Astrocyte (in vitro differentiated cells and primary cell): Measurements from ENCODE around the gene DQX1. TPM values are rescaled to one million over a fixed set of nuclear protein-coding genes. Genes with fewer than 3 reads are reported as not detected.

Experiments used
- DNase-seq: peaks from one replicate; pipeline ENCODE4 v3.0.0-alpha.2; 2010; ENCODE audit warnings: low read depth
- FAIRE-seq: peaks from 2 replicates; lab custom pipeline; 2011; peaks lifted over from hg19 to GRCh38; lab: Jason Lieb, UNC
- H2AFZ ChIP-seq: 2 replicates; pipeline ENCODE4 v1.6.0; 2012; ENCODE audit warnings: low read depth, low read length, inconsistent platforms
- H3K27ac ChIP-seq: 2 replicates; pipeline ENCODE4 v1.5.1; 2011; ENCODE audit warnings: low read depth, low read length, inconsistent platforms
- H3K27me3 ChIP-seq: 2 replicates; pipeline ENCODE4 v1.6.0; 2011; ENCODE audit warnings: low read length, inconsistent platforms; ENCODE audit not compliant: insufficient read depth
- H3K36me3 ChIP-seq: 2 replicates; pipeline ENCODE4 v1.5.1; 2011; ENCODE audit warnings: low read length, inconsistent platforms; ENCODE audit not compliant: insufficient read depth
- H3K4me1 ChIP-seq: 2 replicates; pipeline ENCODE4 v1.5.1; 2011; ENCODE audit warnings: low read length, inconsistent platforms; ENCODE audit not compliant: insufficient read depth
- H3K4me2 ChIP-seq: 2 replicates; pipeline ENCODE4 v1.6.0; 2012; ENCODE audit warnings: low read length, inconsistent platforms
- H3K4me3 ChIP-seq: 2 replicates; pipeline ENCODE4 v1.5.1; 2011; ENCODE audit warnings: low read depth, mild to moderate bottlenecking, low read length, inconsistent platforms; ENCODE audit not compliant: insufficient read depth
- H3K79me2 ChIP-seq: 2 replicates; pipeline ENCODE4 v1.6.0; 2012; ENCODE audit warnings: mild to moderate bottlenecking, low read length, inconsistent platforms; ENCODE audit not compliant: insufficient read depth
- H3K9ac ChIP-seq: 2 replicates; pipeline ENCODE4 v1.6.0; 2012; ENCODE audit warnings: mild to moderate bottlenecking, low read length, inconsistent platforms
- H3K9me3 ChIP-seq: 2 replicates; pipeline ENCODE4 v1.5.1; 2012; ENCODE audit warnings: low read depth, mild to moderate bottlenecking, low read length, inconsistent platforms; ENCODE audit not compliant: insufficient read depth
- H4K20me1 ChIP-seq: 2 replicates; pipeline ENCODE4 v1.6.0; 2012; ENCODE audit warnings: low read length, inconsistent platforms; ENCODE audit not compliant: insufficient read depth
- H3K27ac Mint-ChIP-seq: one replicate; pipeline ENCODE4 v1.8.0; 2021; ENCODE audit warnings: mild to moderate bottlenecking, mixed read lengths; ENCODE audit not compliant: unreplicated experiment
- H3K27me3 Mint-ChIP-seq: one replicate; pipeline ENCODE4 v1.8.0; 2021; ENCODE audit warnings: low read depth, mixed read lengths; ENCODE audit not compliant: unreplicated experiment
- H3K36me3 Mint-ChIP-seq: one replicate; pipeline ENCODE4 v1.8.0; 2021; ENCODE audit warnings: low read depth, mixed read lengths; ENCODE audit not compliant: unreplicated experiment
- H3K4me1 Mint-ChIP-seq: one replicate; pipeline ENCODE4 v1.8.0; 2021; ENCODE audit warnings: low read depth, mixed read lengths; ENCODE audit not compliant: unreplicated experiment
- H3K4me3 Mint-ChIP-seq: one replicate; pipeline ENCODE4 v1.8.0; 2021; ENCODE audit warnings: mild to moderate bottlenecking, moderate library complexity, mixed read lengths; ENCODE audit not compliant: unreplicated experiment
- H3K9me3 Mint-ChIP-seq: one replicate; pipeline ENCODE4 v1.8.0; 2021; ENCODE audit warnings: mild to moderate bottlenecking, mixed read lengths; ENCODE audit not compliant: unreplicated experiment
- EZH2 ChIP-seq: IDR thresholded peaks from 2 replicates; pipeline ENCODE4 v1.6.1; 2012; ENCODE audit warnings: mild to moderate bottlenecking, low read length, inconsistent platforms; ENCODE audit not compliant: insufficient read depth
- total RNA-seq: library from RNA; stranded (reverse); gene quantifications from 2 replicates; pipeline ENCODE4 v1.2.1, GENCODE V29; 2021
- TF ChIP-seq, protein P1 (sequence below): IDR thresholded peaks from 2 replicates; pipeline ENCODE4 v1.5.1; 2011; ENCODE audit warnings: low read depth, mild to moderate bottlenecking, inconsistent platforms, low read length, moderate library complexity; ENCODE audit not compliant: insufficient read depth

Gene DQX1
- total RNA-seq, 1 donor from 2014 or later = 0.73 TPM

DNA sequence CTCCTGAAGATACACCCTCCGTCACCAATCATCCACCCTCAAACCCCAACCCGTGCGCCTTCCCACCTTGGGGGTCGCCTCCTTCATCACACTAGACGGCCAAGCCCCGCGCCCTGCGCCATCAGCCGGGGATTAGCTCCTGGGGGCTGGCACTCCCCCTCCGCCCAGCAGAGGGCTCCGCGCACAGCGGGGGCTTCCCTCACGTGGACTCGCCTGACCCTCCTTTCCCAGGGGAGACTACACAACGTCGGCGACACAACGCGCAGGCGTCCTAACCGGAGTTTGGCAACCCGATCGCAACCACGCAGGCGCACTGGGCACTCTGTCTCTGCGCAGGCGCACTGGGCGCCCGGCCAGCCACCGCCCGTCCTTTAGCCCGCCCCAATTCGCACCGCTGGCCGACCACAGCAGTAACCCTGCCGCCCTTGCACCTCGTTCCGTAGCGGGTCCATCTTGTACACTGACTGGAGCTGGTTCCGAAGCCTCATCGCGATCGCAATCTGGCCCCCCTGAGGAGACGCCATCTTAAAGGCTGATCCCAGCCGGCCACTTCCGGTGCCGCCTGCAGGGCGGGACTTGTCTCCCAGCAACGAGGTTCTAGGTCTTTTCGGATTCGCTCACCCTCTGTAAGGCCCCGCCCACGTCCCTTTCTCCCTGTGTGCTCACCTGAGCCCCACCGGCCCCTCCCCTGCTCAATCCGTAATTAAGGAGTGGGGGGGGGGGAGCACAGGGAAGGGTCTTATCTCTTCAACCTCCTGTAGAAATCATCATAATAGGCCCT lies 18.7 kb downstream of the DQX1 start, which contains the start of gene PCGF1:
Gene PCGF1, minus strand, starts transcription at position 551 of the 781 bp plus-strand sequence. Its CDS starts 27 bp downstream, at position 524.
- H4K20me1 ChIP-seq = peaks cover 7% of the 10 kb centered on the region
- Mint-ChIP-seq H3K36me3 (peaks cover 12% of the 10 kb centered on the region), H3K27ac (peak within 1 kb of the TSS; percentile 99), H3K4me1 (peaks cover 21% of the 10 kb centered on the region), H3K4me3 (peak within 1 kb of the TSS; percentile 97), H3K27me3 (peaks cover 35% of the 10 kb centered on the region), H3K9me3 (no peaks in the 10 kb centered on the region)
- peaks cover 24% of the 10 kb centered on the region for H3K79me2 ChIP-seq
- H3K4me3 ChIP-seq = peak within 1 kb of the TSS; percentile 94
- H3K9ac ChIP-seq = peak within 1 kb of the TSS; percentile 95
- peak within 1 kb of the TSS; percentile 99 for H3K27ac ChIP-seq
- peaks cover 54% of the 10 kb centered on the region for H3K4me1 ChIP-seq
- peaks cover 4% of the 10 kb centered on the region for H3K36me3 ChIP-seq
- no peak for FAIRE-seq
- H3K4me2 ChIP-seq = peak within 1 kb of the TSS; percentile 97
- H3K27me3 ChIP-seq = peaks cover 25% of the 10 kb centered on the region
- peak within 1 kb of the TSS; percentile 98 for H2AFZ ChIP-seq
- DNase-seq = peak; percentile 91
- no peaks in the 10 kb centered on the region for H3K9me3 ChIP-seq
- TF ChIP-seq, protein P1, sequence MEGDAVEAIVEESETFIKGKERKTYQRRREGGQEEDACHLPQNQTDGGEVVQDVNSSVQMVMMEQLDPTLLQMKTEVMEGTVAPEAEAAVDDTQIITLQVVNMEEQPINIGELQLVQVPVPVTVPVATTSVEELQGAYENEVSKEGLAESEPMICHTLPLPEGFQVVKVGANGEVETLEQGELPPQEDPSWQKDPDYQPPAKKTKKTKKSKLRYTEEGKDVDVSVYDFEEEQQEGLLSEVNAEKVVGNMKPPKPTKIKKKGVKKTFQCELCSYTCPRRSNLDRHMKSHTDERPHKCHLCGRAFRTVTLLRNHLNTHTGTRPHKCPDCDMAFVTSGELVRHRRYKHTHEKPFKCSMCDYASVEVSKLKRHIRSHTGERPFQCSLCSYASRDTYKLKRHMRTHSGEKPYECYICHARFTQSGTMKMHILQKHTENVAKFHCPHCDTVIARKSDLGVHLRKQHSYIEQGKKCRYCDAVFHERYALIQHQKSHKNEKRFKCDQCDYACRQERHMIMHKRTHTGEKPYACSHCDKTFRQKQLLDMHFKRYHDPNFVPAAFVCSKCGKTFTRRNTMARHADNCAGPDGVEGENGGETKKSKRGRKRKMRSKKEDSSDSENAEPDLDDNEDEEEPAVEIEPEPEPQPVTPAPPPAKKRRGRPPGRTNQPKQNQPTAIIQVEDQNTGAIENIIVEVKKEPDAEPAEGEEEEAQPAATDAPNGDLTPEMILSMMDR = peak; percentile 26
- no peak for TF ChIP-seq EZH2

DNA sequence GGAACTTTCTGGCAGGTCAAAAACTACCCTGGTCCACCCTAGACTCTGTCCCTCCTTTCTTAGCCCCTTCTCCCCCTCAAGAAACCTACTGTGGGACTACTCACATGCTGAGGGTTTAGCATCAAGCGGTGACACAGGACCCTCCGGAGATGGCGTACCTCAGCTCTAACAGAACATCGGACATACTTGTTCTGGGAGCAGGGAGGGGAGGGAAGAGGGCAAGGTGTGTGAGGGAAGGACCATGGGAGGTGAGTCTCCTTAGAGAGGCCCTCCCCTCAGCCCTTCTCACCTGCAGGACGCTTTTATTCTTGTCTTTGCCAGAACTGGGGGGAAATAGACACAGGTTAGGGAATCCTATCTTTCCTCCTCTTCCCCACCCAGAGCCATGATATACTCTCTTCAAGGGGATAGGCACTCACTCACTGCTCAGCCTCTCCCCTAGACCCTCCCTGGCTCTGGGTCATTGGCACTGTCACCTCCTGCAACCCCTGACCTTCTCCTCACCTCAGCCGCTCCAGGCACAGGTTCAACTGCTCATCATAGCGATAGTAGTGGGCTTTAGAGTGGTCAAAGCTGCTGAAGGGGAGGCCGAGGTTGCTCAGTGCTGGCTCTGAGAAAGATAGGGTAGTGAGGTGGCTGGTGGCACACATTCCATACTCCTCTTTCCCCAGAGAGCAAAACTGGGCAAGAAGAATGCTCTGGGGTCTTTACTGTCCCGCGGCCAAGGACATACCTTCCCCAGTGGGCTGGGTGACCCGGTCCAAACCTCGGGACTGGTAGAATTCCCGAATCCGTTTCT lies 20.4 kb downstream of the DQX1 start:
- peaks cover 21% of the 10 kb centered on the region for H3K4me1 Mint-ChIP-seq
- Histone ChIP-seq H3K4me2 (peak overlapping the region; percentile 63), H3K9ac (no peak overlapping the region), H4K20me1 (peaks cover 7% of the 10 kb centered on the region), H3K9me3 (no peaks in the 10 kb centered on the region), H3K79me2 (peaks cover 24% of the 10 kb centered on the region), H3K36me3 (peaks cover 4% of the 10 kb centered on the region), H3K27ac (no peak overlapping the region), H3K4me1 (peaks cover 49% of the 10 kb centered on the region), H3K4me3 (peak overlapping the region; percentile 9), H2AFZ (no peak overlapping the region), H3K27me3 (peaks cover 18% of the 10 kb centered on the region)
- FAIRE-seq (no peak), DNase-seq (no peak)
- TF ChIP-seq EZH2 = no peak
- TF ChIP-seq, protein P1 = no peak
- peaks cover 12% of the 10 kb centered on the region for H3K36me3 Mint-ChIP-seq
- no peak overlapping the region for H3K27ac Mint-ChIP-seq
- H3K4me3 Mint-ChIP-seq = peak overlapping the region; percentile 97
- peaks cover 35% of the 10 kb centered on the region for H3K27me3 Mint-ChIP-seq
- H3K9me3 Mint-ChIP-seq = no peaks in the 10 kb centered on the region
